Ovary (tissue), 3 donors: Measurements from ENCODE around the gene GRIK4.

Experiments
- CTCF ChIP-seq, 3 donors: fragments of 450-650 bp in 2 of 3; fragments of 200-600 bp in 1 of 3; IDR thresholded peaks; one replicate each; pipeline versions ENCODE4 v1.5.1 to v1.8.0; 2016 to 2022; ENCODE audit warnings: antibody characterized with exemption in 3 of 3, mild to moderate bottlenecking in 1 of 3
- POLR2A ChIP-seq: fragments of 450-650 bp; IDR thresholded peaks from one replicate; pipeline ENCODE4 v1.6.1; 2017; ENCODE audit warnings: antibody characterized with exemption, mild to moderate bottlenecking, moderate library complexity
- donor health status: DM: no; HTN: no; CAD: no.

- no peak for TF ChIP-seq POLR2A
- no peak for TF ChIP-seq CTCF (IDR thresholded peaks at IDR 0.05)
Observed at GRCh38 chr11:120646206-120646605, 134.7 kb downstream of the GRIK4 start.
